NCI-H146 (cell line): ENCODE data around the gene TRIM46.
A peak's percentile ranks its signal among the peaks of the same experiment; 100 is the strongest.
"Not testable (repeated sequence)": the region's sequence is repeated elsewhere in the genome, so short reads cannot be mapped to it uniquely, and the experiment has no call there.

Experiments
- DNase-seq: peaks from one replicate; lab custom pipeline; 2025; lab: John Stamatoyannopoulos, UW

Gene TRIM46

GRCh38 chr1:155187456-155187891 is 13.8 kb downstream of the TRIM46 start:
- DNase-seq: no peak

DNA sequence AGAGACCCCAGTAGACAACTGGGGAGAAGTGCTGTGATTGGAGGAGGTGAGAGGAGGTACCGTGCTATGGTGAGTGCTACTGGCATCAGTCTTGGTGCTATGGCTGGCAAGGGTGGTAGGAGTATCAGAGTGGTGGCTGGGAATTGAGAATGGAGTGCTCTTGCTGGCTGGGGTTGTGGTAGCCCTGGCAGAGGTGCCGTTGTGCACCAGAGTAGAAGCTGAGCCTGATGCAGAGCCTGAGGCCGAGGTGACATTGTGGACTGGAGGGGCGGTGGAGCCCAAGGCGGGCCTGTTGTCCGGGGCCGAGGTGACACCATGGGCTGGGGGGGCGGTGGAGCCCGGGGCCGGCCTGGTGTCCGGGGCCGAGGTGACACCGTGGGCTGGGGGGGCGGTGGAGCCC is 14.6 kb downstream of the TRIM46 start:
- no peak for DNase-seq

- DNase-seq: not testable (repeated sequence)
Observed at GRCh38 chr1:155189926-155190325, 16.3 kb downstream of the TRIM46 start.

- DNase-seq: no peak
Observed at GRCh38 chr1:155191904-155192303, 18.3 kb downstream of the TRIM46 start.

DNA sequence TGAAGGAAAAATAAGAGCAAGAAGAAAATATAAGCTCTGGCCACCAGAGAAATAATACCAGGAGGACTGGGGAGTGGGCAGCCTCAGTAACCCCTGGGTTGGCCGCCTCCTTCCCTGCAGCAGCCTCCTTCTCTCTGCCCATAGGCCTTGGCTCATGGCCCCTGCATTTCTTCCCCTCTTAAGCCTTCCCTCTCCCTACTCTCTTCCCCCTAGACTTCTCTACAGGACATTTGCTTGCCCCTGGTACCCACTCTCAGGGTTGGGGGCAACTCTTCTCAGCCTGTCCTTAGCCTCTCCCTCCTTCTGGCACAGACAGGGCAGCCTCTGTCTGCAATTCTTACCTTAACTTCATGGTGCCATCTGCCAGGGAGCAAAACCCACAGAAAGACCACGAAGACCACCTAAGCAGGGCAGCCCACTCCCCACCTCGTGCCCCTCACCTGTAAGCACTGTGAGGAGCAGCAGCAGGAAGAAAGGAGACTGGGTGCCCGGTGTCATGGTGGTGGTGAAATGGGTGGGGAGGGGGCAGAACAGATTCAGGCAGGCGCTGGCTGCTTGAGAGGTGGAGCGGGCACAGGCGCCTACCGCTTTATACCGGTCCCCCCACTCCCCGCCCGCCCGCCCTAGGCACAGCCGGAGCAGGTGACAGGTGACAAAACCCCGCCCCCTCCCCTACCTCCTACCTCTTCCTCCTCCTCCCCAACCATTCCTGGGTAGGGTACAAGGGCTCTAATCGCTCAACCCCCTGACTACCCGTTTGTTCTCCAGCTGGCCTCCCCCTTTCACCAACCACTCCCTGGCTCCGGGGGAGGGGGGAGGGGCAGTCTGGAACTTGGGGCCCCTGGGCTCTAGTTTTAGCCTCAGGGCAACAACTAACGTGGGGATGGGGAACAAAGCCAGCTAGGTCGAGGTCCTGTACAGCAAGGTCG is 19.0 kb downstream of the TRIM46 start:
- peak; percentile 80 for DNase-seq

DNA sequence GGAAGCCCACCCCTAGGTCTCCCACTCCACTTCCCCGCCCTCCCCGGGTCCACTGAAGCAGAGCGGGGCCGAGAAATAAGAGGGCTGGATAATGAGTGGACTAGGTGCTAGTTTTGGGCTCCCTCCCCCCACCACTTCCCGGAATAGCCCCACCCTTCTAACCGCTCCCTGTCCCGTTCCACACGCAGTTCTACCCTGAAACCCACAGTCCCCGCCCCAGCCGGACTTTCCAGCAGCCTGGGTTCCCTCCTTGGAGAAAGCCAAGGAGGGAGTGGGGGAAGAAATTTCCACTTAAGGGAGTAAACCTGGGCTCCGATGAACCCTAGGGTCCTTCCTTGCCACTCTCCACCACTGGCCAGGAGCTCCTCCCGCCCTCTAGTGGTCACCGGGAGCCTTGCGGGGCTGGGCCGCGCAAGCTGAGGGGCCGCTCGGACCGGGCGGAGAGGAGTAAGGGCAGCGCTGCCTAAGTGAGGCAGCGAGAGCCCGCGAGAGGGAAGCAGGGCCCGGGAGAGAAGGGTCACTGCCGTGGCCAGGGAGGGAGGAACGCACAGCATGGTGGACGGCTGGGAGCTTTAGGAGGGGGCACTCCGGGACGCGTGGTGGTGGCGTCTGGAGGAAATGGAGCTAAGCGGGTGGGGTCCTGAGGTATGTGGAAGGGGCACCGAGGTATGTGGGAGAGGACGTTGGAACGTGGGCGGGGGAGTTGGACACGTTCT is 19.8 kb downstream of the TRIM46 start:
- DNase-seq: peak; percentile 90

DNA sequence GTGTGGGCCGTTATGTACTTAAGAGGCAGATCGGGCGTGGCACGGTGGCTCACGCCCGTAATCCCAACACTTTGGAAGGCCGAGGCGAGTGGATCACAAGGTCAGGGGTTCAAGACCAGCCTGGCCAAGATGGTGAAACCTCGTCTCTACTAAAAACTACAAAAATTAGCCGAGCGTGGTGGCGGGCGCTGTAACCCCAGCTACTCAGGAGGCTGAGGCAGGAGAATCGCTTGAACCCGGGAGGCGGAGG is 20.3 kb downstream of the TRIM46 start:
- DNase-seq: not testable (repeated sequence)

DNA sequence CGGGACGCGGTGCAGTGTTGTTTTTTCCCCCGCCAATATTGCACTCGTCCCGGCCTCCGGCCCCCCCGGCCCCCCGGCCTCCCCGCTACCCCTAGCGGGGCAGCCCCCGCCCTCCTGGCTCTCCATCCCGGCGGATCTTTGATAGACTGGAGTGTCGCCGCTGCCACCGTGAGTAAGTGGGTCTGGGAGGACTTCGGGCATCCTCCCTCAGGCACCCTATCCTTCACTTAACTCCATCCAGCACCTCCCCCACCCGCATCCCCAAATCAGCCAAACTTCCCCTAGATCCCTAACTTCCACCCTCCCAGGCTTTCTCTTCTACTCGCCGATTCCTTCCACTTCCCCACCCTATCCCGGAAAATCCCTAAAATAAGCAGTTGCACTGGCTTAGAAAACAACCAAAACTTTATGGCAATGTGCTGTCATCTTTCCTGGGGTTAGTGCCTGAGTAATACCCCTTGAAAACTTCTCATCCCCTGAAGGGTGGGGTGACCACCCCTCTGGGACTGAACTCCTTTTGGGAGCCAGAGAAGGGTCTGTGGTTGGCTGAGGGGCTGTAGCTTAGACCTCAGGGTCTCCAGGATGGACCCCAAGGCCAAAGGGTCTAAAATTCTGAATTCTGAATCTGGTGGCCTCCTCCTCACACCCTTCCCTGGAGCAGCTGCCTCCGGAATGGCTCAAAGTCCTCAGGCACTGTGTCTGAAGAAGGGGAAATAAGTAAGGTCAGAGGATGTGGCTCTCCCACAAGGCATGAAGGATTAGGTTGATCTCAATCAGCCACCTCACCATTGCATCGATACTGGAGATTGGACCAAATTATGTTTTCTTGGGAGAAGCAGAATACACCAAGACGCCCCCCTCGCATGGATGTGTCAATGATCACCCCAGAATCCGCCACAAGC is 21.8 kb downstream of the TRIM46 start:
- peak; percentile 41 for DNase-seq

DNA sequence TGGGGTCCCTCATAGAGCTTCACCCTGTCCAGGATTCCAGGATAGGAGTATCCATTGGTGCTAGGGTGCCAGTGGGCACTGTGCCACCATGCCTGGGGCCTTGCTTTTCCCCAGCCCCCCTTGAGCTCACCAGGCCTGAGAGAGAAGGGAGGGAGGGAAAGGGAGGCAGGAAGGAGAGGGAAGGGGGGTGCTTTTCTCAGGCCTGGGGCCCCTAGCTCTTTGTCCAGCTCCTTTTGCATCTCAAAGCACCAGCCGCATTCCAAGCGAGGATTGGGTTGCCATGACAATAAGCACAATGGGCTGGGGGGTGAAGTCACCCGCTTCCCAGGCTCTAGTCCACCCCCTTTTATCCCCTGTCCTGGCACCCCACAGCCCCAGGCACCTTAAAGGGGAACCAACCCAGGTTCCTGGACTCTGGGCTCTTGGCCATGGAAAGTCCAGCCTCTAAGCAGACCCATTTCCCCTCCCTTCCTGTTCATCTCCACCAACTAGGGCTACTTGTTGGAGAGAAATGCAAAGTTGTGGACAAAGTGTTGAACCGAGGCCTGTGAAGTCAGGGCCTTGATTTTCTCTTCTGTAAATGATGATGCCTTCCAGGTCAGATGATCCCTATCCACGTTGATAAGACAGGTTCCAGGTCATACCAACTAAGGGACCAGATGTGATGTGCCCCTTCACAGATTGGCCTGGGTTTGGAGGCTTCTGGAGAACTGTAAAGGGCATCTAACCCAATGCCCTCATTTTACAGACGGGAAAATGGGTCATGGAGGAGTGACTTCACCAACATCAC is 22.6 kb downstream of the TRIM46 start:
- no peak for DNase-seq

DNA sequence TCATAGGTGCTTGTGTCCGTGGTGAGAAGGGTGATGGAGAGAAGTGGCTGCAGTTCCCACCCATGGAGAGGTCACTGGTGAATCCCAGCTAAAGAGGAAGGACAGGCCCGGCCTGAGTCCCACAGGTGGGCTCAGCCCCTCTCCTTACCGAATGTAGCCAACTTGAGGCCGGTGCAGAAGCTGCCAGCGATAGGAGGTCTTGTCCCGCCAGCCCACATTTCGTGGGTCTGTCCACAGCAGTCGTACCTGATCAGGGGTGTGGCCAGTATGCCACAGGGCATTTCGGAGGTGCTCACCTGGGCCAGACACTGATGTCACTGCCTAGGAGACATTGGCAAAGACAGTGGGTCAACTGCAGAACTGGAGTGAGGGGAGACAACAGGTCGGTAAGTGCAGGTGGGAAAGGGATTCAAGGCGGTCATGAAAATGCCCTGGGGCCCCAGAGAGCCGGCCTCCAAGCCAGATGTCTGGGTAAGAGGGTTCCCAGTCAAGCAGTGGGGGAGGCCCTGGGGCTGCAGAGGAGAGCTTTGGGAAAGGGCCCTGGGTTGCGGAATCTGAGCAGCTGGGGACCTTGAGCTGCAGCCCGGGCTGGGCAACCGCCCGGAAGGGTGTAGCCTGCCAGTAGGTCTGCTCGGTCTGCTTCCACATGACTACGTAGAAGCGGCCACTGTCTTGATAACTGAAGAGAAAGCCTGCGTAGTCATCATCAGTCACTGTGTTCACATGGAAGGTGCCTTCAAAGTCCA is 23.4 kb downstream of the TRIM46 start:
- DNase-seq: no peak

DNA sequence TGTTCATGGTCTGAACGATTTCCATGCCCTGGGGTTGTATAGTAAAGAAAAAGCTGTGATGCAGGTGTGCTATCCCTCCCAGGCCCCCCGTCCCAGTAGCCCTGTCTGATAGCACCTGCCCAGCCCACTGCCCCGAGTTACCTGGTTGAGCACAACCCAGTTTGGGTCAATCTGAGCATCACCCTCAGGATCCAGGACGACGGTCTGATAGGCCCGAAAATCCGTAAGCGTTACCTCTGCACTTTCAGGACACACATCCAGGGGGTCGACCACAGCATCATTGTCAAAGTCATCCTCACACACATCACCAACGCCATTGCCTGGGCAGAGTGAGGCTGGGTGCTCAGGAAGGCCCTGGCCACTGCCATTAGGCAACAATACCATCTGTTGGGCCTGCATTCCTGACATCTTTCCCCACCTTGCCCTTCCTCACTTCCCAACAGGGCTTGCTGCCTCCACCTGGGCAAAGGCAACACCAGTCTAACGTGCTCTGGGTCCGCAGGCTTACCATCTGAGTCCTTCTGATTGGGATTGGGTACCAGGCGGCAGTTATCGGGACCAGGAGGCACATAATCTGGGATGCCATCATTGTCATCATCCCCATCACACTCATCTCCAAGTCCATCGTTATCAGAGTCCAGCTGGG is 24.4 kb downstream of the TRIM46 start:
- DNase-seq: no peak

DNA sequence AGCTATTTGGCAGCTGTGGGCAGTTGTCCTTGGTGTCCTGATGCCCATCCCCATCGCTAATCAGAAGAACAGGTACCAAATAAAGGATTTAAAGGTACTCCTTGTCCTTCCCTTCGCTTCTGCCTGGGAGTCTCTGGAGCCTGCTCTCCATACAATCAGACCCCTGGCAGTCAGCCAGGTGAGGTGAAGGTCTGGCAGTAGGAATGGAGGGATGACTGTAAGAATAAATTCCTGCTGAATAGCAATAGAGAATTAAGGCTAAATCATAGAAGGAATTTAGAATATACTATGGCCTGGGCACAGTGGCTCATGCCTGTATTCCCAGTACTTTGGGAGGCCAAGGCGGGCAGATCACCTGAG is 24.9 kb downstream of the TRIM46 start:
- no peak for DNase-seq

GRCh38 chr1:155199792-155200191 is 26.1 kb downstream of the TRIM46 start:
- no peak for DNase-seq

DNA sequence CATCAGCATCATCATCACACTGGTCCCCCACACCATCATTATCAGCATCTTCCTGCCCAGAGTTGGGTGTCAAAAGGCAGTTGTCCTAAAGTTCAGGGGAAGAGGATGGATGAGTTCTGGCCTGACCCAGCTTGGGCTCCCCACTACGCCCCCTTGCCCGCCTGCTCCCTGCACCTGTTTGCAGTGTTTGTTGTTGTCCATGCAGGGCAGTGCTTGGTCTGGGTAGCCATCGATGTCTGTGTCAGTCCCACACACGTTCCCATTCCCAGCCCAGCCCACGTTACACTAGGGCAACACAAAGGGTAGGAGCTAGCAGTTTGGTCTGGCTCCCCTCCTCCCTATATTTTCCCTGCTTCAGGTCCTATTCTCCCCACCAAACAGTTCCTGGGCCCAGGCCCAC is 27.3 kb downstream of the TRIM46 start:
- no peak for DNase-seq

GRCh38 chr1:155202198-155202597 is 28.5 kb downstream of the TRIM46 start:
- no peak for DNase-seq

- DNase-seq: no peak
Observed at GRCh38 chr1:155202731-155203515, 29.3 kb downstream of the TRIM46 start.

DNA sequence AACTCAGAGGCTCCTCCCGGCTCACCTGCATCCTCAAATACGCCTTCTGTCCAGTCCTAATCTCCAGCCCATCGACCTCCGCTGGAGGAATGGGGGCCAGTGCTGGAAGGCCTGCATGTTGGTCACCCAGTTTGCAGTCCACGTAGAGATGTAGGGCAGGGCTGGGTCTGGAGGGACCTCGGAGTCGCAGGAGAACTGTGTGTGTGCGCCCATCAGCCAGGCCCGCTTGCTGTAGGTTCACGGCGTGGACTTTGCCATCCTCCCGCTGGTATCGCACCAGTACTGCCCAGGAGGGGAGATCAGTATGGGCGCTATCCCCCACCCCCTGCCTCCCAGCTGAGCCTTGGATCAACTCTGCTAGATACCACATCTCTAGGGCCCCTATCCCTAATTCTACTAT is 31.4 kb downstream of the TRIM46 start:
- DNase-seq: no peak

- no peak for DNase-seq
Observed at GRCh38 chr1:155205969-155206593, 32.4 kb downstream of the TRIM46 start.
